Inflammatory macrophage treated with lipopolysaccharide for 4 hours (primary cell): ENCODE results near the gene PPP3CA.
"Not testable (repeated sequence)": the region's sequence is repeated elsewhere in the genome, so short reads cannot be mapped to it uniquely, and the experiment has no call there.

Experiments used
- DNase-seq: peaks from one replicate; pipeline ENCODE4 v3.0.0-alpha.2; 2020

The PPP3CA gene

DNA sequence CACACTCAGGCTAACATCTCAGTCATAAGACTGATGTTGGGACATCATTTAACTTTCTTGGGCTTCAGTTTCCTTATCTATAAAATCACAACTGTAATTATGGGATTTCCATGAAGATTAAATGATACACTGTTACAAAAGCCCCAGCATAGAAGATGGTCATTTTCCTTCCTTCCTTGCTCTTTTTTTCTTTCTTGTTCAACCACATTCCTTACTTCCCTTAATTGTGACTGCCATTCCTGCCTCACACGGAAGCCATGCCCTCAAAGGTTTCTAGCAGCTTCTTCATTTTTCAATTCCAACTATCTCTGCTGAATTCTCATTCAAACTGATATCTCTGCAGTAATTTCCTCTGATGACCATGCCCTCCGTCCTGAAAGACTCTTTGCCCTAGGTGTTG, 311.8 kb downstream of the PPP3CA start:
- DNase-seq: peak; percentile 13

DNA sequence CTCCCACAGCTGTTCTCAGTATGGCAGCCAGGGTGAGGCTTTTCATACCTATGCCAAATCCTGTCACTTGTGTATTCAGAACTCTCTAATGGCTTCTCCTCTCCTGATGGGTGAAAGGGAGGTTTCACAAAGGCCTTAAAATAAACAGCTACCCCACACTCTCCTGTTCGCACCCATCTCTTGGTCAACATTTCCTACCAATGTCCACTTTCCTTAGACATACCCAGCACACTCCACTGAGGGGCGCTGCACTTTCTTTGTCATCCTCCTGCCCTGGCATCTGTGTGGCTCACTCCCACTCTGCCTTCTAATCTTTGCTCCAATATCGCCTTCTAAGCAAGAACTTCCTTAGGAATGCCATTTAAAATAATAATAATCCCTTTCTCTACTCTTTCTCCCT, 313.3 kb downstream of the PPP3CA start:
- no peak for DNase-seq

DNA sequence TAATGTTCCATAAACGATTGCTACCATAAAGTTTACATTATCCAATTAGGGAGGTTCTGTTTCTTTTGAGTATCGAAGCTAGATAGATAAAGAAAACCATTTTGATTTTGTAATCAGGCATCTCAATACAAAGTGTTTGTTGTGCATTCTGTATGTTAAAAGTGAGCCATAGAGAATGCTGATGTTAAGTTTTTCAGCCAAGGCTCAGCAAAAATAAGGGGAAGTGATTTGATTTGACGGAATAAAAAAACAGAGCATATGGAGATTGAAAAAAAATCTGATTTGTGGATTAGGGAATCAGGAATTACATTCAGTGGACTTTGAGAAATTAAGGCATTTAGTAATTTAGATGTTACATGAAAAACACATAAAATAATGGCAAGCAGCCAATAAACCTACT, 314.8 kb downstream of the PPP3CA start:
- DNase-seq: no peak

- DNase-seq: no peak
Measured at GRCh38 chr4:101031971-101032370, 315.4 kb downstream of the PPP3CA start.

DNA sequence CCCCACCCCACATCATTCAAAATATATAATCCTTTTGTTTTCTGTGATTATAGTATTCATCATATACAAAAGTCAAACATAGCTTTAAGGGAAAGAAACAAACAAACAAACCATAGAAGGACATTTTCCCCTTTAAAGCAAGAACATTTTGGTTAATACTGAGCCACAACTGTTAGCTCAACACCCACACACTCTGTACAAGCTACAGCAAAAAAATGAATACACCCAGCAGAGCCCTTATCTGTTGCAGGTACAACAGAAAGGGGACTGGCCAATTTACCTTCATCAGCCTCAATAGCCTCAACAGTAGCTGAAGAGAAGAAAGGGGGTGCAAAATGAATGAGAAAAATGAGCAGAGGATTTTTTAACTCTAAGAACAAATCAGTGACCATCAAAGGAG, 318.4 kb downstream of the PPP3CA start:
- DNase-seq: no peak

DNA sequence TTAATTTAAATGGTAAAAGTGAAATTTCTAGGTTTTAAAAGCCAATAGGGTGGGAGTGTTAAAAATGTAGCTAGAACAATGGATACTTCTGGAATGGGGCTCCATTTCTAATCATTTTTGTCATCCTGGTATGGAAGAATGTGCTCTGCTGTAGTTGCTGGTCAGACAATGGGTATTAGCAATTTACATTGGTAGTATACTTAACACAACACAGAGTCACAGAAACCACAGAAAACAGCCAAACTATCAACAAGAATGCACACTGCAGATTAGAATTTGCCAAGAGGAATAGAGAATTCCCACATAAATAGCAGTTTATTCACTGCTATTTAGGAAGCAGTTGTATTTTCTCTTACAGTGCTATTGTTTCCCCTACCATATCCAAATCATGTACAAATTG, 319.6 kb downstream of the PPP3CA start:
- no peak for DNase-seq

- DNase-seq: no peak
Measured at GRCh38 chr4:101025755-101026154, 321.6 kb downstream of the PPP3CA start.

- DNase-seq: no peak
Measured at GRCh38 chr4:101022151-101023024, 324.9 kb downstream of the PPP3CA start.

DNA sequence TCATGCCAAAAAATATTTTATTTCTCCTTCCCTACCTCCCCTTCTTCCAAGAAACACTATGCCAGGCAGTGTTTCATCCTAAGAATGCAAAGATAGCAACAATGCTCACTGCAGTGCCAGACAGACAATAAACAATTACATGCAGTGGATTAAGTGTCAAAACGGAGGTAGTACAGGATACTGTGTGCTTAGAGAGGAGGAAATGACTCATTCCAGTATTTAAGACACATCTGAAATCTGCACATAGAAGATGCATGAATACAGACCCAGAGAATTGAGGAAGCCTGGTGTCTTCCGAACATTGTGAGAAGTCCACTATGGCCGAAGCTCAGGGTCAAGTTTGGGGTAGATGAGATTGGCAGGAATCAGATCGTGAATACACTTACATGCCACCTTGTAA, 326.4 kb downstream of the PPP3CA start:
- peak; percentile 30 for DNase-seq

GRCh38 chr4:101019941-101020401, 327.4 kb downstream of the PPP3CA start:
- no peak for DNase-seq

GRCh38 chr4:101019313-101019712, 328.0 kb downstream of the PPP3CA start:
- no peak for DNase-seq

GRCh38 chr4:101018836-101019235, 328.5 kb downstream of the PPP3CA start:
- DNase-seq: peak; percentile 44

DNA sequence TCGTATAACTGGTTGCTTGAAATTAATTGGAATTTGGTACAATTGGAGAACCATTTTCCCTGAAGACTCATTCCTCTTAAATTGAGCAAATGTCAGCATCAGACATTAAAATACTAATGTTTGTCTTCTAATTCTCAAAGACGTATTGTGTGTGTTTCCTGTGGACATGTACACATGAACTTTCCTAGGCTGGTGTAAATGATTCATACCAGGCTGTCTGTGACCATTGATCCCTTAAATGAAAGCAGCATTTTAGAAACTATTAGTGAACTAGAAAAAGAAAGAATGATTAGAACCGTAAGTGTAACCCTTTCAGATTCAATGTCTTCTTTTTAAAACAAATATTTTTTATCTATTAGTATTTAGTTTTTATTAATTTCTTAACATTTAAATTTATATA, 332.9 kb downstream of the PPP3CA start:
- no peak for DNase-seq

DNA sequence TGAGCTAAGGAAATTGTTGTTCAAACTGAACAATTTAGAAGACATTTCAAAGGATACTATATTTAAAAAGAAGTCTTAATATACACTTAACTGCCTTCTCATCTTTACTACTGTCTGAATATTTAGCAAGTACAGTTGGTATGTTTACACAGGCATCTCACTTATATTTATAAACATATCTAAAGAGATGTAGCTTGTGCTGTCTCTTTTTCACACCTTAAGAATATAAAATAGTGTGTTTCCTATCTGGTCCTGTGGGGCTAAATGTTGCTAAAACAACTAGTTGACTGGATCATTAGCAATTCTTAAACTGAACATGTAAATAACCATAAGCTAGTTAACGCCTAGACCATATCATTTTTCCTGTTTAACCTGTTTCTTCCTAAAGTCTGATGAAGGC, 336.3 kb downstream of the PPP3CA start:
- no peak for DNase-seq

DNA sequence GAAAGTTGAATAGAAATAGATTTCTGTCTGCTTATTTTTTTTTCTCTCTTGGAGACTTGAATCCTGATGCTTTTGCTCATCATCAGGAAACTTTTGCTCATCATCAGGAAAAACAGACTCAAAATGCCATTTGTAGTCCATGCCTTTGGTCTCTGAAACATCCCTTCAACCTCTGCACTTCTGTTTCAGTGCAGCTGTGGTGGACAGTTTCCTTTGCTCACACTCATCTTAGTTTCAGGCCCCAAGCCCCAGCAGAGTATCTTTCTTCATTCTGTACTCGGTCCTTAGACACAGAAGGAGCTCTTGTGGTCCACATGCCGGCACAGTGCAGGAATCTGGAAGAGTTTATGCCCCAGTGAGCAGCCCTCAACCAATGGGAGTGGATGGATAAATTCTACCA, 337.9 kb downstream of the PPP3CA start:
- no peak for DNase-seq

DNA sequence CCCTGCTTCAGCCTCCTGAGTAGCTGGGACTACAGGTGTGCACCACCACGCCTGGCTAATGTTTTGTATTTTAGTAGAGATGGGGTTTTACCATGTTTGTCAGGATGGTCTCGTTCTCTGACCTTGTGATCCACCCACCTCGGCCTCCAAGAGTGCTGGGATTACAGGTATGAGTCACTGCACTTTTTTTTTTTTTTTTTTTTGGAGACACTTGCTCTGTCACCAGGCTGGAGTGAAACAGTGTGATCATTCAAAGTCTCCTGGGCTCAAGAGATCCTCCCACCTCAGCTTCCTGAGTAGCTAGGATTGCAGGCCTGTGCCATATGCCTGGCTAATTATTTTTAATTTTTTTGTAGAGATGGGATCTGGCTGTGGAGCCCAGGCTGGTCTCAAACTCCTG, 338.8 kb downstream of the PPP3CA start:
- no peak for DNase-seq

DNA sequence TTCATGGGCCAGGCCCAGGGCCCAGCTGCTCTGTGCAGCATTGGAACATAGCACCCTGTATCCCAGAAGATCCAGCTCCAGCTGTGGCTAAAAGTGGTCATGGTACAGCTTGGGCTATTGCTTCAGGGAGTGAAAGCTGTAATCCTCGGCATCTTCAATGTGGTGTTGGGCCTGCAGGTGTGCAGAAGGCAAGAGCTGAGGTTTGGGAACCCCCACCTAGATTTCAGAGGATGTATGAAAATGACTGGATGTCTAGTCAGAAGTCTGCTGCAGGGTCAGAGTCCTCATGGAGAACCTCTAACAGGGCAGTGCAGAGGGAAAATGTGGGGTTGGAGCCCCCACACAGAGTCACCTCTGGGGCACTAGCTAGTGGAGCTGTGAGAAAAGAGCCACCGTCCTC, 341.7 kb downstream of the PPP3CA start:
- no peak for DNase-seq

DNA sequence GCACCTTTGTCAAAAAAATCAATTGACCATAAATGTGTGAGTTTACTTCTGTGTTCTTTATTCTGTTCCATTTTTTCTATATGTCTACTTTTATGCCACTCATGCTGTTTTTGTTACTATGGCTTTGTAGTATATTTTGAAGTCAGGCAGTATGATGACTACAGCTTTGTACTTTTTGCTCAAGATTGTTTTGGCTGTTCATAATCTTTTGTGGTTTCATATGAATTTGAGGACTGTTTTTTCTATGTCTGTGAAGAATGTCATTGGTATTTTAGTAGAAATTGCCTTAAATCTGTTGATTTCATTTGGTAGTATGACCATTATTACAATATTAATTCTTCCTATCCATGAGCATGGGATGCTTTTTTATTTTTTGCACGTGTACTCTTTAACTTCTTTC, 346.8 kb downstream of the PPP3CA start:
- DNase-seq: no peak

- DNase-seq: no peak
Measured at GRCh38 chr4:100995671-100996070, 351.7 kb downstream of the PPP3CA start.

DNA sequence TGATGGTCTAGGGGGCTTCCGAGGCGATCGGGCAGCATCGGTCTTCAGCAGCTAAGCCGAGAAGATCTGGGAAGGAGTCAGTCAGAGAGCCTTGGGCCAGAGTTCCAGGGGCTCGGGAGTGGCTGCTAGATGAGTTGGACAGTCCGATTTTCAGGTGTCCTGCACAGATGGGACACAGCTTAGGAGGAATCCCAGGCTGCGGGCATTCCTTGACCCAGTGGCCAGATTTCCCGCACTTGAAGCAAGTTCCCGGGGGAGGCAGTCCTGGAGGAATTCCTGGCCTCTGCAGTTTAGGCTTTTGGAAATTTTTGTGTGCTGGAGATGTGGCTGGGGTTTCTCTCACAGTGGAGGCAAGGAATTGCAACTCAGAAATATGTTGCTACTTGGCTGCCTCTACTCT, 352.3 kb downstream of the PPP3CA start:
- DNase-seq: not testable (repeated sequence)

DNA sequence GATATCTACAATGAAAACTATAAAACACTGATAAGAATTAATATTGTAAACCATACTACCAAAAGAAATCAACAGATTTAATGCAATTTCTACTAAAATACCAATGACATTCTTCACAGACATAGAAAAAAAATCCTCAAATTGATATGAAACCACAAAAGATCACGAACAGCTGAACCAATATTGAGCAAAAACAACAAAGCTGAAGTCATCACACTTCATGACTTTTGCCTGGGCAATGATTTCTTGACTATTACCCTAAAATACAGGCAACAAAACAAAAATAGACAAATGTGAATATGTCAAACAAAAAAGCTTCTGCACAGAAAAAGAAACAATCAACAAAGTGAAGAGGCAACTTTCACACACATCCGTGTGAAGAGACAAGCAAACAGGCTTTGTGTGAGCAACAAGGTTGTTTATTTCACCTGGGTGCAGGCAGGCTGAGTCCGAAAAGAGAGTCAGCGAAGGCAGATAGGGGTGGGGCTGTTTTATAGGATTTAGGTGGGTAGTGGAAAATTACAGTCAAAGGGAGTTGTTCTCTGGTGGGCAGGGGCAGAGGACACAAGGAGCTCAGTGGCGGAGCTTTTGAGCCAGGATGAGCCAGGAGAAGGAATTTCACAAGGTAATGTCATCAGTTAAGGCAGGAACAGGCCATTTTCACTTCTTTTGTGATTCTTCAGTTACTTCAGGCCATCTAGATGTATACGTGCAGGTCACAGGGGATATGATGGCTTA, 355.8 kb downstream of the PPP3CA start:
- not testable (repeated sequence) for DNase-seq

DNA sequence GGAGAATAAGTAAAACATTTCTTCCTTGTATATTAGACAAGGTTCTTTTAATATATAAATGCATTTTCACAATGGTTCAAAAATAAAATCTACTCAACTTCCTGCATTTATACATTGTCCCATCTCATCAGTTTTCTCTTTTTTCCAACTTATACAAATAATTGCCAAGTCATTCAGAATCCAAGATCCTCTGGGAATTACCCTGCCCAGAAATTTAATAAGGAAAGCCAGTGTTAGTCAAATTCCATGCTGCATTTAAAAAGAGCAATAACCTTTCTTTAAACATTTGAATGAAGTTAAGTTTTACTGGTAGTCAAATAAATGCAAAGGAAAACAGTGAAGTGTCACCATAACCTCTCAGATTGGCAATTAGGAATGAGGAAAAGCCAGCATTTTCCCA, 357.9 kb downstream of the PPP3CA start:
- no peak for DNase-seq

DNA sequence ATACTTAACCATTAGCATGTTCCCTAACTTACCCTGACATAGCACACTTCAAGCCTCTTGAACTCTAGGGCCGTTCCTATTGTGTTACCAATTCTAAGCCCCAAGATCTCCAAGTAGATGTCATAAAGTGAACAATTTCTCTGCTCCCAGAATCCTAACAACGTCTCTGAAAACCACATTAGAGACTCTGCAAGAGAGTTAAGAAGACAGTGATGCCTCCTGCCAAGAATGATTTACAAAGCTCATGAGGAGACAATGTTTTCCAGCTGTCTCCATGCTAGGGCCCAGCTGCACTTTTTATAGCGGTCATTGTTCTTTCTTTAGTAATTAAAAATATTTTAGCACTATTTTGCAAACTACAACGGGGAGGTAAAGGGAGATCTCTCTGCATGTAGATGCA, 358.4 kb downstream of the PPP3CA start:
- DNase-seq: no peak

- DNase-seq: no peak
Measured at GRCh38 chr4:100986360-100986868, 360.9 kb downstream of the PPP3CA start.
